ENCODE data around the gene MAP4.

DNA sequence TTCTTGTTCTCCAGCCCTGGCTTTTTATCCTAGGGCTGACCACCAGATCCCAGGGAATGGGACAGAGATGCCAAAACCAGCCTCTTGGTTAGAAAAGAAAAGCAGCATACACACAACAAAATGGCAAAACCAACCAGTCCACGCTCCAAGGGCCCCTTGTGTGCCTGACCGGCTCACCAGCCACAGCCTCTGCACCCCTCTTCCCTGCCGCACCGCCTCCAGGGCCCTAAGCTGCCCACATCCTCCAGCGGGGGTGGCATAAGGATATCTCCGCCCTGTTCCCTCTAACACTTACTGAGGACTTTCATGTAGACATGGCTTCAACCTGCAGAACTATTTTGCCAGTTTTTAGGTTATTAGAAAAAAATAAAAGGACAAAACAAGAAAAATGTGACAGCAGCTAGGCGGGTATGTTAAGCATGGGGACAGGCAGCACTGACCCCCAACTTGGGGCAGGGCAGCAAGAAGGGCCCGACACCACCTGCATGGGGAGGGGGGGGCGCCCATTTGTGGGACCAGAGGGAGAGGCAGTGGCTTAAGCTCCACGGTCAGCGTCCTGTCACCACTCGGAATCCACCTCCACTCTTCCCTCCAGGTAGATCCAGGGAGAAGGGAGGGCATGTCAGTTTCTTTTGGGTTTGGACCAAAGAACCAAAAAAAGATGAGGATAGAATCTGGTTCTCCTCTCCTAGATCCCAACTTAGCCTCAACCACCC, 164.2 kb downstream of the MAP4 start:
- TF ChIP-seq ZNF839 (CRISPR knock-in tag; IDR thresholded peaks at IDR 0.05; ENCODE audit: borderline replicate concordance), result no peak
- no peak for TF ChIP-seq ZNF460 (CRISPR knock-in tag; IDR thresholded peaks at IDR 0.05; ENCODE audit: borderline replicate concordance)
- TF ChIP-seq POLR2AphosphoS2 (IDR thresholded peaks at IDR 0.05; ENCODE audit: low read depth, low read length), result no peak
- TF ChIP-seq MEIS2 (CRISPR knock-in tag; IDR thresholded peaks at IDR 0.05), result no peak
- no peak for TF ChIP-seq LCORL (IDR thresholded peaks at IDR 0.05)
- TF ChIP-seq LCORL (CRISPR knock-in tag; IDR thresholded peaks at IDR 0.05), result no peak
- no peak for TF ChIP-seq ONECUT2 (CRISPR knock-in tag; IDR thresholded peaks at IDR 0.05)
